NK-92 treated with Interleukin-12 subunit alpha and Interleukin-12 subunit beta, amount 100 ng/mL, for 24 hours (cell line): ENCODE measurements around the gene GFPT1.
"Not testable (repeated sequence)": the region's sequence is repeated elsewhere in the genome, so short reads cannot be mapped to it uniquely, and the experiment has no call there.

Source experiments
- DNase-seq: peaks from one replicate; lab custom pipeline; 2025; lab: John Stamatoyannopoulos, UW

The GFPT1 gene

DNA sequence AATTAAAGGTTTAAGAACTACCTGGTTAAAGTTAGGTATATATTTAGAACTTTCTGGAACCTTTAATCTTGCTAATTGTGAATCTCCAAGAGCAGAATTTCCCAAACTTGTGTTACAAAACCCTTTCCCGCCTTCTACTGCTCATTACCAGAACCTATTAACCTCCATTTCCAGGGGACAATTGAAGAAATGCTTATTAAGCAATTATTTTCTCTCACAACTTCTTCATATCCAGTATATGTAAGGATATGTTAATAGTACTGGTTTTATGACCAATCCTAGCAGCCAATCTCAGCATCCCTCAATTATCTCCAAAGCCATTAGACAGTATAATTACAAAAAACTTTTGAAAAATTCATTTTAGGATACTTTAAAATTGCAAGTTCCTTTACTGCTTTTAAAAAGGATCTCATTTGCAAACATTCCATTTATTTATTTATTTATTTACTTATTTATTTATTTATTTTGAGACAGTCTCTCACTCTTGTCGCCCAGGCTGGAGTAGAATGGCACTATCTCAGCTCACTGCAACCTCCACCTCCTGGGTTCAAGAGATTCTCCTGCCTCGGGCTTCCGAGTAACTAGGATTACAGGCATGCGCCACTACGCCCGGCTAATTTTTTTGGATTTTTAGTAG lies 3.7 kb downstream of the GFPT1 start:
- no peak for DNase-seq

DNA sequence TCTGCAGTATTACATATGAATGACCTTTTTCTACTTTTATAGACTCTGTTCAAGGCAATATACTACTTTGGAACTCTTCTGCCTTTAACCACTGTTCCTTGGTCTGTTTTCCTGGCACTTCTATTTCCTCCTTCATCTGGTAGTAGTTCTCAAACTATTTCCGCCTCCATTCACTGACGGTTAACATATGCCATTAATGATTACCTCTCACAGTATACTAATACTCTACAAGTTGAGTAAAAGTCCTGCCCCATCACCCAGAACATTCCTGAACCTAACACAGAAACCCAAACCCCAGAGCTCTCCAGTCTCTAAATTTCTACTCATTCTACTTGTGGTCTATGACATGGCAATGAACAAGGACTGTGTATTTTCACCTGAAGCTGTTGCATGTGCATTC lies 4.5 kb downstream of the GFPT1 start:
- no peak for DNase-seq

DNA sequence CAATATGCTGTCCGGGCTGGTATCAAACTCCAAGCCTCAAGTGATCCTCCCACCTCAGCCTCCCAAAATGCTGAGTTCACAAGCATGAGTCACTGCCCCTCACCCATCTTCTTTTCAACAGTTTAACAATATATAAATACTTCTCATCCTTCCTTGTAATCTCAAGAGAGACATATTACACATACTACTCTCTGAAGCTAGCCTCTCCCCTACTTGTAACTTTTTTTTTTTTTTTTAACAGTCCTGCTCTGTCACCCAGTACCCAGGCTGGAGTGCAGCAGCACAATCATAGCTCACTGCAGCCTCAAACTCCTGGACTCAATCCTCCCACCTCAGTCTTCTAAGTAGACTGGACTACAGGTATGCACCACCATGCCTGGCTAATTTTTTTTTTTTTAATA lies 5.7 kb downstream of the GFPT1 start:
- no peak for DNase-seq

DNA sequence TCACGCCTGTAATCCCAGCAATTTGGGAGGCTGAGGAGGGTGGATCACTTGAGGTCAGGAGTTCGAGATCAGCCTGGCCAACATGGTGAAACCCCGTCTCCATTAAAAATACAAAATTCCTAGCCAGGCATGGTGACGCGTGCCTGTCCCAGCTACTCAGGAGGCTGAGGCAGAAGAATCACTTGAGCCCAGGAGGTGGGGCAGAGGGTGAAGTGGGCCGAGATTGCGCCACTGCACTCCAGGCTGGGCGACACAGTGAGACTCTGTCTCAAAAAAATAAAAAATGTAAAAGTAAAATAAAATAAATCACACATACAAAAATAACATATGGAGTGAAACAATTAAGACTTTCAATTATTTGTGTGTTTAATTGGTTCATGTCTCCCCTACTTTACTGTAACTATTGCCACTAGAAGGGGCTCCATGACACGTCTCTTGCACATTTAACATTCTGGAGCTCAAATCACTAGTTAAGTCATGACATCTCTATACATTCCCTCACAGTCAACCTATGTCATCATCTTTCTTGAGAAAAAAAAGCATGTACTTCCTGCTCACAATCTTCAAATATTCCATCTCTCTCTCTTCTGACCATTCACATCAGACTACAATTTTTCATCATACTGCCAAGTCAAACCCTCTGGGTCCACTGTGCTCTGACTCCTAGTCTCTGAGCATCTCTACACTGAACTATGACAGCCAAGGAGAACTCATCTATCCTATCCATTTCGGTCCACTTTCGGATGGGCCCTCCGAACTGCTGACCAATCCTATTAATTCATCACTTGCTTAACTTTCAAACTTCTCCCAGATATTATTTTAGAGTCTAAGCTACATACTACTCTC lies 6.7 kb downstream of the GFPT1 start:
- DNase-seq, result no peak

DNA sequence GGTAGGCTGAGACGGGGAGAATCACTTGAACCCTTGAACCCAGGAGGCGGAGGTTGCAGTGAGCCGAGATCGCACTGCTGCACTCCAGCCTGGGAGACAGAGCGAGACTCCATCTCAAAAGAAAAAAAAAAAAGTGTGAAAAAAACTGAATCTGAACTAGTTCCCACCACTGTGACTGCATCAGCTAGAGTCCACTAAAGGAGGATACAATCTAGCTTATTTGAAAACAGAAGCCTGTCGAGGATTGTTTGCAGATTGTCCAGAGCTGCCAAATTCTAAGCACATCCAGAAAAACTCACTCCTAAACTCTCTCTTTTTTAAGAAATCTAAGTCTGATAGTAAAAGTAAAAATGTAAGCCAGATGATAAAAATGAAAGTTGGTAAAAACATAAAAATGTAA lies 10.6 kb downstream of the GFPT1 start:
- DNase-seq, result no peak

DNA sequence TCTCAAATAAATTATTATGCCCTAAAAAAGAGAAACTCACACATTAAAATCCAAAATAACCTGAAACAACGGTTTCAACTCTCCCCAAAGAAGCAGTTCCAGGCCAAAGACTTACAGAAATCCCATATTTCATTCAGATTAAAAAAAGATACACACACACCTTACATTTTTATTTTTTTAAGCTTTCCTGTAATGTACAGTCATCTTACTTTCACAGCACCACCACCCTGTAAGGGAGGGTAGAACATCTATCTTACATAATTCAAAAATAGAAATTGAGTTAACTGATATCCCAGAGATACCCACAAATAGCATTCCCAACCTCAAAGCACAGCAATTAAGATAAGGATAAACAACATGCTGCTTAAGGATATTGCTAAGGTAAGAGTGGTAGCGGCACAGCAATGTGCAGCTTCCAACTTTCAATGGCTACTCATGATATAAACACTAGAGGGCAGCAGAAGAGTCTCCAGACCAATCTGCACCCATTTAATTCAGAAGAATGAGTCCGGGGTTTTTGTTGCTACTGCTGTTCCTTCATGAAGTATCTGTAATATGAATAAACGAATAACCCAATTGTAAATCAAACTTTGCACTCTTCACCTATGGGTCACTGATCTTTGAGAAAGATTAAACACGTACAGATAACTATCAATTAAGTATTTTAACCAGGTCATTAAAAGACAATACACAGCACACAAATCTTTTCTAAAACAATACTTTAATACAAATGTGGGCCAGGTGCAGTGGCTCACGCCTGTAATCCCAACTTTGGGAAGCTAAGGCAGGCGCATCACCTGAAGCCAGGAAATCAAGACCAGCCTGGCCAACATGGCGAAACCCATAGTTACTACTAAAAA lies 11.3 kb downstream of the GFPT1 start:
- no peak for DNase-seq

DNA sequence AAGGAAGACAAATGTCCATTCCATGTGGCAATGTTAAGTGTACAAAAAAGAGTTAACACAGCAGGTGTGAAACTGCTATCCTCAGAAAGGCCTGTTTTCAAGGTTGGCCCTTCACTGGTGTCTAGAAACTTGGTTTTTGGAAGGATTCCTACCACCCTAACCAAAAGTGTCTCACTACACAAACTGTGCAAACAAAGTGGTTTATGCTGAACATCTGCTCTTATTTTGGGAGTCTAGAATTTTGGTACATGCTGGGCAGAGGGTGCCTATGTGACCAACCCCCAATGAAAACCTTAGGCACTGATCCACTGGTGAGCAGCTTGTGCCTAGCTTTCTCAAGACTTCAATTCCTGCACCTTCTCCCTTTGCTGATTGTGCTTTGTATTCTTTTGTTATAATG lies 14.3 kb downstream of the GFPT1 start:
- no peak for DNase-seq

DNA sequence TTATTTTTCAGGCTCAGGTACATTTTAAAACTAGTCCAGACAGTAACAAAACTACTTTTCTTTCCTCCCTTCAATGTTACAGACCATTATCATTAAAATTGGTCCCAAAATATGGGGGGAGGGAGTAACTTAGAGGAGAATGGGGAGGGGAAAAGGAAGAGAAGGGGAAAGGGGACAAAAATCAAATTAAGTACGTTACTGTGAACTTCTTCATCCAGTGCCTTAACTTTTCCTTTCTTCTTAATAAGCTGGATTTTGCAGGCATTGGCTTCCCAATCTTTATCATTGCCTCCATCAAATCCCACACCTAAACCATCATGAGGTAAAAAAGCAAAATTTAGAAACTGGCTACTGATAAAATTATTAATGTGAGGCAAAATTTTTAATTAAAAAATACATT lies 17.2 kb downstream of the GFPT1 start:
- DNase-seq, result no peak

DNA sequence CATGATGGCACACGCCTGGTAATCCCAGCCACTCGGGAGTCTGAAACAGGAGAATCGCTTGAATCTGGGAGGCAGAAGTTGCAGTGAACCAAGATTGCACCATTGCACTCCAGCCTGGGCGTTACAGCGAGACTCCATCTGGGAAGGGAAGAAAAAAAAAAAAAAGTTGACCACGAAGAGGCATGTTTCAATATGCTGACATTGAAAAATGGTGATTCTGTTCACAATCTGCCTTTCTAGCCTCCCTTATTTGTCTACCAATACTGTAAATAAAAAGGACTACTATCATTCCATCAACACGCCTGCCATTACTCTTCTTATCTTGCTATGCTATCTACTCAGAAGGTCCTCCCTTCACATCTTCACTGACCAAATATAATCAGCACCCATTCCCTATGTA lies 18.4 kb downstream of the GFPT1 start:
- no peak for DNase-seq

DNA sequence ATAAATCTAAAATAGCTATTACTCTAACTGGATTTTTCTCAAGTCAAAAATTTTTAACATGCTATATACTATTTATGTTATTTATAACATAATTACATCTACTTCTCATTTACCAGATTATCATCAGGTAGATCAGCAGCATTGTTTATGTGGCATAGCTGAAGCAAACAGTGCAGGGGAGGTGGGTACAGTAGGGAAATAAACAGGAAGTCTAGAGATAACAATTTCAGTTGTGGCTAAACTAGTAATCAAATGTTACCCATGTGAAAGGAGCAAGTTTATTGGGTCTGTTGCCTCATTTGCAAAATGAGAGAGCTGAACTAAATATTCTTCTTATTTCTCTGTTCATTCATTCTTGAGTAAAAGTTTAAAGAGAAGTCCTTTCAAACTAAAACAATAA lies 27.7 kb downstream of the GFPT1 start:
- DNase-seq, result no peak

DNA sequence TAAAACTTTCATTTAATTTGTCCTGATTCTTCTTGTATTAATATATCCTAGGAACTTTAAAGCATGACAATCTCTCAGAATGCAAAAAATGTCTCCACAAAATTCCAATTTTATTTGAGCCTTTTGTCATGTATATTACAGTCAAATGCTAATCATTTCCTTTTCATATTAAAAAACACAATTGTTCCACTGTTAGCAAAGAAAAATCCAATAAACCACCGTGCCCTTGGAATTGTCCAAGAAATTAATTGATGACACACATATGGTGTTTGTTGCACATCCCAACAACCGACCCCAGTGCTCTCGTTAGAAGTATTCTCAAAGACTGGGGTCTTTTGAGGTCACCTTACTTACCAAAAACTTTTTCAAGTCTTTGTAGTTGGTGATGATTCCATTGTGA lies 28.1 kb downstream of the GFPT1 start:
- no peak for DNase-seq

DNA sequence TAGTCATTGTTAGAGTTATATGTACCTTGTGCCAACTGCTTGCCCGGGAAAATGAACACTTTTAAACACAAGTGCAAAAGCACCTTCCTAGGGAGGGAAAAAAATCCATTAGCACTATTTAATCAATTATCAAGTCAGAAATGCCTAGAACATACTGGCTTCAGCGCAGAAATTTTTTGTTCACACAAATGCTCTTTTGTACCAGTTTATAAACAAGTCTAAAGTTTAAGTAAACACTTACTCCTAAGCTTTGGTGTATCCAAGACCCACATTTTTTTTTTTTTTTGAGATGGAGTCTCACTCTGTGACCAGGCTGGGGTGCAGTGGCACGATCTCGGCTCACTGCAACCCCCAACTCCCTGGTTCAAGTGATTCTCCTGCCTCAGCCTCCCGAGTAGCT lies 30.6 kb downstream of the GFPT1 start:
- DNase-seq, result no peak

DNA sequence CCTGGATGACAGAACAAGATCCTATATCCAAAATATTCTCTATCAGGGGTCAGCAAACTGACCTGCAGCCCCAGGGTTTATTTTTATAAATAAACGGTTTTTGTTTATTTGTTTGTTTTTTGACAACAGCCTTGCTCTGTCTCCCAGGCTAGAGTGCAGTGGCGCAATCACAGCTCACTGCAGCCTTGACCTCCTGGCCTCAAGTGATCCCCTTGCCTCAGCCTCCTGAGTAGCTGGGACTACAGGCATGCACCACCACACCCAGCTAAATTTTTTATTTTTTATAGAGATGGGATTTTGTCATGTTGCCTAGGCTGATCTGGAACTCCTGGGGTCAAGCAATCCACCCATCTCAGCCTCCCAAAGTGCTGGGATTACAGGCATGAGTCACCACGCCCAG lies 32.1 kb downstream of the GFPT1 start:
- not testable (repeated sequence) for DNase-seq

DNA sequence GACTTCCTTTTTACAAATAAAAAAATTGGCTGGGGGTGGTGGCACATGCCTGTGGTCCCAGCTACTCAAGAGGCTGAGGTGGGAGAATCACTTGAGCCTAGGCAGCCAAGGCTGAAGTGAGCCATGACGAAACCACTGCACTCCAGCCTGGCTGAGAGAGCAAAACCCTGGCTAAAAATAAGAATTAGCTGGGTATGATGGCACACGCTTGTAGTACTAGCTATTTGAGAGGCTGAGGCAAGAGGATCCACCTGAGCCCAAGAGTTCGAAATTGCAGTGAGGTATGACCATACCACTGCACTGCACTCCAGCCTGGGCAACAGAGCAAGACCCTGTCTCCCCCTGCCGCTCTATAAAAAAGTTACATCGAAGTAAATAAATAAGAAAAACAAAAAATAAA lies 33.7 kb downstream of the GFPT1 start:
- DNase-seq, result no peak

DNA sequence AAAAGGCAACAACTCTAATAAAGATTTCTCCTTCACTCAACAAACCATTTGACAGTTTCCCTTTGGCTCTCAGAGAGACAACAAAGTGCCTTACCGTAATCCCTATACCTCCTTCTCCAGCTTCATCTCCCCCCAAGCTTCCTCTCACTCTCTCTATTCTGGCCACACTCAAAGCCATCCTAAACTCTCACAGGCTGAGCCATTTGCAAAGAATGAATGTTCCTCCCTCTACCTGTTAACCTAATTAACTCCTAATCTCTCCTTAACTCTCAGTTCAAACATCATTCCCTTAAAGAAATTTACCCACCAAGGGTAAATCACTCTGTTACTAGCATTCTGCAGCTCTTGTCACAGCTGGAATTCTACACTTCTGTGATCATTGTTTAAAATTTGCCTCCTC lies 38.2 kb downstream of the GFPT1 start:
- DNase-seq, result no peak

DNA sequence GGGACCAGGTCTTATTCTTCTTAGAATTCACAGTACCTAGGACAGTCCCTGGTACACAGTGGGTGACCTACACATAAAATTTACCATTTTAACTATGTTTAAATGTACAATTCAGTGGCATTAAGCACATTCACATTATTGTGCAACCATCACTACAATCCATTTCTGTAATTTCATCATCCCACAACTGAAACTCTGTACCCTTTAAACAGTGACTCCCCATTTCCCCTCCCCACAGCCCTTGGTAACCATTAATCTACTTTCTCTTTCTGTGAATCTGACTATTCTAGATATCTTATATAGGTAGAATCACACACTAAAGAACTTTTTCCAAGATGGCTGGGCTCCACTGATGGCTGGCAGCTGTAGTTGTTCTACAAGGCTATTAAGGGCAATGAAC lies 41.6 kb downstream of the GFPT1 start:
- DNase-seq, result no peak

DNA sequence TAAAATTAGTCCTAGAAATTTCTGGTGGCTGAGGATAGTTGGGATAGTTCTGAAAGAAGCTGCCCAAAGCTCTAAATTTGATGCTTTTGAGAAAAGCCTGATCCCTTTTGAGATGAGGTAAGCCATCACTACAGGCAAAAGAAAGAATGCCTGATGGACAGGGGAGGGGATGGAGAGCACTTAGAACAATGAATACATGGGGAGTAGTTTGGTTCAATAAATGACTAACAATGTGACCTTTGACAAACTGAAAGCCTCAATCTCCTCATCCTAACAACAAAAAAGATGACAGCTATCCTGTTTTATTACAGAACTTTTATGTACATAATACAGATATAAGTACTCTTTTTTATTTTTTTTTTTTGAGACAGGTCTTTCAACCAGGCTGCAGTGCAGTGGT lies 42.7 kb downstream of the GFPT1 start:
- no peak for DNase-seq

DNA sequence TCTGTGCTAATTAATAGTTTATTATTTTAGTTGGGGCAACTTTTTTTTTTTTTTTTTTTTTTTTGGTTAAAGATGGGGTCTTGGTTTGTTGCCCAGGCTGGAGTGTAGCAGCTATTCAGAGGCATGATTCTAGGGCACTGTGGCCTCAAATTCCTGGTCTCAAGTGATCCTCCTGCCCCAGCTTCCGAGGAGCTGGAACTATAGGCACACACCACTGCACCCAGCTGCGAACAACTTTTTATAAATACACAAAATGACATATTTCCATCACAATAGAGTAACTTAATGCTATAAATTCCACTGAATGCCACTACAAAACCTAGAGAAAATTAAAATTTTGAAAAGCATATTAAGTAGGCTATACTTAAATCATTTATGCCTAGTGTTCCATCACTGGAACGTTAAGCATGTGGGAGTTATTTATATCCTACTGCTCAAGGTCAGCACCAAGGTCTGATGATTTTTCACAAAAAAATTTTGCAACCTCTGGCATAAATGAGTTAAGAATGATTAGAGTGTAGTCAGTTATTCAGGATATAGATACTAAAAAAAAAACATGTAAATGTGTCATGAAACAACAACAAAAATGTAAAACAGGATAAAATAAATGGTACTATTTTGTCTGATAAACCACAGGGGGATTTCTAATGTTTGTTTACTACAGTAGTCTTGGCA lies 46.8 kb downstream of the GFPT1 start:
- DNase-seq, result no peak

DNA sequence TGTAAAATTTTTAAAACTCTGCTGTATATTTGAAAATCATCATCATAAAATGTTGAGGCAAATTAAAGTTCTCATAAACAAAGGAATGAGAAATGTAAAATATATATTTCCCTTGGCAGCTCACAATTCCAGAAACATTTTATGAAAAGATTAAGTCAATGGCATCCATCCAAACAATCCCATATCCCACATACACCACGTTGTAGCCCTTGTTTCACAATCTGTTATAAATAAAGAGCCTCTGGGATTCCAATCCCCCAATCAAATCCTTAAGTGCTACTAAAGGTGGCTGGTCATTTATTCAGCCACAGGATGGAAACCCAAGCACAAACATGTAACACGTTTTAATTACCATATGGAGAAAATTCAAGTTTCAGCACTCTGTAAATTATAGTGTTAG lies 51.7 kb downstream of the GFPT1 start:
- DNase-seq, result no peak

DNA sequence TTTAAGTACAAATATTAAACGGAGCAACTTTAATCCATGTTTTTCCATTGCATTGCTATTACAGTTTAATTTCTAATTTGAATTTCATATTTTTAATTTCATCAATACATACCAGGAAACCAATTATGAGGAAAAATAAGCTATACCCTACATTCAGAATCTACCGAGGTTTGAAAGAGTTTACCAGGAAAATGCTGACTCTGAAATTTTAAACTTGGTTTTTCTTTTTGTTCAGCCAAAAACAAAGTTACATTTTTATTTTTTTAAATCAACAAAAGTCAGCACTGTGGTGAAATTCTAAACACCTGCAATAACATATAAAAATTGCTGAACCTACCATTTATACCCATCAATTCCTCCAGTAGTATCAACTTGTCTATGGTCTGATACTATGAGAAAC lies 53.7 kb downstream of the GFPT1 start:
- no peak for DNase-seq

DNA sequence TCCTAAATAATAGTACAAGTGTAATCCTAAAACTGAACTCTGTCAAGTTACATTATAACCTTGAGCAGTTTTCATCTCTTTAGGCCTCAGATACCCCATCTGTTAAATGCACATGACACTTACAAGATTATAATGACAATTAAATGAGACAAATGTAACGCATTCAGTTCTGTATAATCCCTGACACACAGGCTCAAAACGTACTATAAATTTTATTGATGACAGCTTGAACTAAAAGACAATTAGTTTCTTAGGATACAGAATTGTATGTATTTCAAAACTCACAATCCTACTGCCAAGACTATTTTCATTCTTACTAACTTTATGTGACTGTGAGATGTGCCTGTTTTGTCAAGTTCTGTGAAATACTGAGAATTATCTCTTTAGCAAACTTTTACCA lies 56.2 kb downstream of the GFPT1 start:
- no peak for DNase-seq

DNA sequence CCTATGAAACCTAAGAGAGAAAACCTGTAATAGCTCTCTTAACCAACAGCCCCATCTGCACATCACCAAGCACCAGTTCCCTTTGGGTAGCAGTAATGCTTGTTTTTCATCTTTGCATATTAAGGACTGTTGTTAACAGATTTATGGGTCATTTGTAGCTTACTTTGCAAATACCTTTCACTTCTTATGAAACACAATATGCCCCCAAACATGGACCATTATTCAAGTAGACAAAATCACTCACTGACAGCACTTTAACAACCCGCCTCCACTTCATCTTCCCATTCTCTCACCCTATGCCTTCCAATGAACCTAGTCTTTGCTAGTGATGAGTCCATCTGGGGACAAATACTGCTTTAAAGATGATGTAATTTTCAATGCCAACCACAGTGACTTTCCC lies 64.4 kb downstream of the GFPT1 start:
- no peak for DNase-seq
